SK-MEL-5 (cell line): Measurements from ENCODE around the gene CRLF2. TPM values are rescaled to one million over a fixed set of nuclear protein-coding genes. Genes with fewer than 3 reads are reported as not detected.
"Not testable (repeated sequence)": the region's sequence is repeated elsewhere in the genome, so short reads cannot be mapped to it uniquely, and the experiment has no call there.

Experiments used
- DNase-seq: peaks from one replicate; pipeline ENCODE4 v3.0.0-alpha.2; 2016; ENCODE audit warnings: low read depth, low spot score
- in situ Hi-C: cut with HindIII; loops from 2 replicates; pipeline ENCODE4 v1.10.0; 2016; ENCODE audit warnings: low sequenced_read_pairs, high pct_unique_total_duplicates, low pct_unique_long_range_greater_than_20kb
- polyA plus RNA-seq, 2 experiments: library from polyadenylated mRNA; depleted of rRNA; stranded (reverse); fragments of >200 nt; gene quantifications; 2 replicates each; pipeline ENCODE4 v1.2.3, GENCODE V29; 2015
- total RNA-seq: library from RNA; depleted of rRNA; stranded (reverse); fragments of >200 nt; shearing (Covaris generic); gene quantifications from 2 replicates; pipeline ENCODE4 v1.2.3, GENCODE V29; 2014; rRNA removed

Gene CRLF2, protein sequence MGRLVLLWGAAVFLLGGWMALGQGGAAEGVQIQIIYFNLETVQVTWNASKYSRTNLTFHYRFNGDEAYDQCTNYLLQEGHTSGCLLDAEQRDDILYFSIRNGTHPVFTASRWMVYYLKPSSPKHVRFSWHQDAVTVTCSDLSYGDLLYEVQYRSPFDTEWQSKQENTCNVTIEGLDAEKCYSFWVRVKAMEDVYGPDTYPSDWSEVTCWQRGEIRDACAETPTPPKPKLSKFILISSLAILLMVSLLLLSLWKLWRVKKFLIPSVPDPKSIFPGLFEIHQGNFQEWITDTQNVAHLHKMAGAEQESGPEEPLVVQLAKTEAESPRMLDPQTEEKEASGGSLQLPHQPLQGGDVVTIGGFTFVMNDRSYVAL
- total RNA-seq = 1.0 and 1.1 TPM in 2 replicates
- 0.56 and 0.87 TPM in 2 replicates for polyA plus RNA-seq (2015; cell fraction: cytosol; rRNA removed)
- 0.23 TPM in 1 of 2 replicates, not detected in the other for polyA plus RNA-seq (2015; cell fraction: nucleus; rRNA removed)

GRCh38 chrX:1212532-1212931 lies at the start of gene CRLF2:
TSS of gene CRLF2 (minus strand) at chrX:1212649. CDS start at chrX:1212634, 15 bp downstream.
- peak; percentile 29 for DNase-seq
- in situ Hi-C loops = no loop called here

- DNase-seq, in situ Hi-C loops: not testable (repeated sequence)
Observed at GRCh38 chrX:1261771-1262170, 49.3 kb upstream of the CRLF2 start.

- DNase-seq = no peak
- in situ Hi-C loops = no loop called here
Observed at GRCh38 chrX:1261285-1261684, 48.8 kb upstream of the CRLF2 start.

DNA sequence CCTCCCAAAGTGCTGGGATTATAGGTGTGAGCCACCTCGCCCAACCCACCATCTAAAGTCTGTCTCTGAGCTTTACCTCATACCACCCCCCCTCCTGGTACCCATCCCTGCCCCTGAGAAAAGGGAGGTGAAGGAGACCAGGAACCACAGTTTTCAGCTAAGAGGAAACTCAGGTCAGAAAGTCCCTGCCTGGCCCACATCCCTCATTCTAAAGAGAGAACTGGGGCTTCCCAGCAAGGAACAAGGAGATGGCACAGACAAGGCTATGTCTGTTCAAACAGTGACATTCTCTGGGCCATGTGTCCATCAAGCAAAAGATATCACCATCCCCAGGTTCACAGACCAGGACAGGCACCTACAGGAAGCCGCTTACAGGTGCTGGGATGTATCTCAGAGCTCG lies 40.4 kb upstream of the CRLF2 start:
- no peak for DNase-seq
- in situ Hi-C loops = no loop called here

DNA sequence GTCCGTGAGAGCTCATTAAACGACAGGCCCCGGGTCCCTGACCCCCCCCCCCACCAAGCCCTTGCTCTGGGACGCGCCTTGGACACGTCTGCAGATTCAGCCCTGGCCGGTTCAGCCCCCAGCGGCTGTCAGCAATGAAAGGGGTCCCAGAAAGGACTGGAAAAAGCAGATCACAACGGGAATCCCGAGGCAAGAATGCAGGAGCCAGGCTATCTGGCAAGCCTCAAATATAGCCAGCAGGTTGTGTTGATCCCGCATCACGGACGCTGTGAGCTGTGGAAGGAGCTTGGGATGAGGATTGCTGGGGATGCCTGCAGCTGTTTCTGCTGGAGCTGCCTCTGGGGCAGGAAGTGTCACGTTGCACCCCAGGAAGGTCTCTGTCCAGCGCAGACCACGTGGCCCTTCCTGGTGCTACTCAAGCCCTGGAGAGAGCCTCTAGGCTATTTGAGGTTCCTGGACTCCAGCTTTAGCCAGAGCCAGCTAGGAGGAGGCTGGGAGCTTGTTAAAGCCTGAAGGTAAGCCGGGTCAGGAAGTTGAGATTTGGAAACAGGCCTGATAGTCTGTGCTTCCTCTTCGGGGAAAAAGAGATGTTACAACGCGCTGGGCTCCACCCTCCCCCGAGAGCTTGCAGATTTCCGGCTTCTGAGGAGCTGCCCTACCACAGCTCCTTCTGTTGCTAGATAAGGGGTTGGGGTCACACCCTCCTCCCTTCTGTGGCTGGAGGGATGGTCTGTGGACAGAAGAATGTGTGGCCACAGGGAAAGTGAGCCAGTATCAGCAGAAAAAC lies 36.8 kb upstream of the CRLF2 start:
- in situ Hi-C loops = no loop called here
- DNase-seq = no peak

- in situ Hi-C loops = no loop called here
- no peak for DNase-seq
Observed at GRCh38 chrX:1248331-1249061, 36.0 kb upstream of the CRLF2 start.

- in situ Hi-C loops = no loop called here
- DNase-seq = peak; percentile 69
Observed at GRCh38 chrX:1246816-1247215, 34.4 kb upstream of the CRLF2 start.

GRCh38 chrX:1244164-1245076 lies 32.0 kb upstream of the CRLF2 start:
- in situ Hi-C loops = no loop called here
- DNase-seq = peak; percentile 52

DNA sequence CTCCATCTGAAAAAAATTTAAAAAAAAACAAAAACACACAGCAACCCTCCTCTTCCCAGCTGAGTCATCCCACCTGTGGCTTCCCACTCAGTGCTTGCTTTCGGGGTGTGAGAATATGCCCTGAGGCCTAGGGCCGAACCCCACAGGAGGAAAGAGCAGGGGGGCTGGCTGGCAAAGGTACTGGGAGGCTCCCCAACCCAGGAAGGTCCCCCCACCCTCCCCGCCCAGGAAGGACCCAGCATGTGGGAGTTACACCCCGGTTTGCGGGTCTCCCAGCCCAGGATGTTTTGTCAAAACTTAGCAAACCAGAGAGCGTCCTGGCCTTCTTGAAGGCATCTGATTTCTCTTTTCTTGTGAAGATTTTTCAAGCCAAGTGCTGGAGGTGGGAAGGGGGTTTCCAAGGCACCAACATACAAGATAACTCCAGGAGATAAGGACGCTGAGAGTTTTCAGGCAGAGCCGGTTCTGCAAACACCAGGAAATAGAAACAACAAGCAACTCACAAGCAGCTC lies 30.5 kb upstream of the CRLF2 start:
- in situ Hi-C loops = no loop called here
- no peak for DNase-seq

- in situ Hi-C loops, DNase-seq: not testable (repeated sequence)
Observed at GRCh38 chrX:1240551-1240950, 28.1 kb upstream of the CRLF2 start.

DNA sequence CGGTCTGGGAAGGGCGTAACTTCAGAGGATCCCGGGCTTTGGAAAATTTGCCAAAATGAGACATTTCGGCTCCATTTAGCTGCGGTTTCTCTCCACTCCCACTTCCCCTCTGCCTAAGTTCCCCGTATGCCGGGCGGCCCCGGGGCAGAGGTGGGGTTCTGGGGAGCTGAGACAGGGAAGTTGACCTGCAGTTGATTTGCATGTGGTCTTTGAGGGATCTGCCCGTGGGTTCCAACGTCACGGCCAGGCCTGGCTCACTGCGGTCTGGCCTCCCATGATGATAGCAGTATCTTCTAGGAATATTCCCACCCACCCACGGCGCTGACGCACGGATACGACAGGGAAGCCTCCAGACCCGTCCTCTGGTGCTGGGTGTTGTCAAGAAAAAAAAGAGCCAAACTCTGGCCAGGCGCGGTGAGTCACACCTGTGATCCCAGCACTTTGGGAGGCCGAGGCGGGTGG lies 27.3 kb upstream of the CRLF2 start:
- in situ Hi-C loops = no loop called here
- no peak for DNase-seq

- in situ Hi-C loops = no loop called here
- no peak for DNase-seq
Observed at GRCh38 chrX:1231850-1232465, 19.5 kb upstream of the CRLF2 start.

- DNase-seq, in situ Hi-C loops: not testable (repeated sequence)
Observed at GRCh38 chrX:1228101-1228500, 15.7 kb upstream of the CRLF2 start.

DNA sequence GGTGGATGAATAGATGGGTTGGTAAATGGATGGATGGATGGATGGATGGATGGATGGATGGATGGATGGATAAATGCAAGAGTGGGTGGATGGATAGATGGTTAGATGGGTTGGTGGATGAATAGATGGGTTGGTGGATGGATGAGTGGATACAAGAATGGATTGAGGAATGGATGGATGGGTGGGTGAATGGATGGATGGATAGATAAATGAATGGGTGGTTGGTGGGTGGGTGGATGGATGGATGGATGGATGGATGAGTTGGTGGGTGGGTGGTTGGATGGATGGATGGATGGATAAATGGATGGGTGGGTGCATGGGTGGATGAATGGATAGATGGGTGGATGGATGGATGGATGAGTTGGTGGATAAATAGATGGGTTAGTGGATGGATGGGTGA lies 13.8 kb upstream of the CRLF2 start:
- in situ Hi-C loops = no loop called here
- no peak for DNase-seq

GRCh38 chrX:1224954-1225353 lies 12.5 kb upstream of the CRLF2 start:
- no peak for DNase-seq
- in situ Hi-C loops = no loop called here

DNA sequence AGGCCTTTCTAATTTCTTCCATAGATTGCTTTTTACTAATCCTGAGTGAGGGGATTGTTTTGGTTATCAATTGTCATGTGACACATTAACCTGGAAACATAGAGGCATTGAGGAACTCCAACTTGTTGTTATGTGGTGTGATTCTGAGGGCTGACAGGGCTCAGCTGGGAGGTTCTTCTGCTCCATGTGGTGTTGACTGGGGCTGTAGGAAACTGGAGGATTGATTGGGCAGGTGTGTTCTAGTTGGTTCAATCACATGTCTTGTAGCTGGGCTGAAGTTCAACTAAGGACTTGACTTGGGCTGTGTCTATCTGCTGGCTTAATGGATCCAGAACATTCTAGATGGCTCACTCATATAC lies 10.8 kb upstream of the CRLF2 start:
- DNase-seq = no peak
- in situ Hi-C loops = no loop called here
